H1 (cell line): ENCODE results near the gene PHRF1. TPM values are rescaled to one million over a fixed set of nuclear protein-coding genes. Genes with fewer than 3 reads are reported as not detected.

Experiments
- CBX5 ChIP-seq: fragments of 300-800, 300-1000 bp; sonication (generic); IDR thresholded peaks from 2 replicates; pipeline ENCODE4 v1.7.1; 2016; ENCODE audit warnings: antibody characterized with exemption, low read length, low read depth
- JUN ChIP-seq: IDR thresholded peaks from 2 replicates; pipeline ENCODE4 v1.6.1; 2011; ENCODE audit warnings: low read depth, mild to moderate bottlenecking, improper control_type of control experiment, low read length
- JUND ChIP-seq: IDR thresholded peaks from 2 replicates; pipeline ENCODE4 v1.6.1; 2011; ENCODE audit warnings: mild to moderate bottlenecking, improper control_type of control experiment, low read length
- KDM4A ChIP-seq: IDR thresholded peaks from one replicate; pipeline ENCODE4 v1.7.1; 2012; ENCODE audit warnings: low read depth, mild to moderate bottlenecking, moderate library complexity, low read length, inconsistent platforms; ENCODE audit not compliant: severe bottlenecking
- KDM5A ChIP-seq: fragments of 200-600 bp; IDR thresholded peaks from 2 replicates; pipeline ENCODE4 v1.7.1; 2012; ENCODE audit warnings: mild to moderate bottlenecking, low read length, inconsistent platforms, mixed read lengths
- MAFK ChIP-seq: IDR thresholded peaks from 2 replicates; pipeline ENCODE4 v1.6.1; 2012; ENCODE audit warnings: low read depth, mild to moderate bottlenecking, improper control_type of control experiment, low read length
- POLR2A ChIP-seq, 2 experiments: IDR thresholded peaks; 1 replicate in 1 of 2; 2 replicates in 1 of 2; pipeline ENCODE4 v1.6.1; 2011; ENCODE audit warnings: low read depth in 2 of 2, low read length in 2 of 2, mild to moderate bottlenecking in 2 of 2; ENCODE audit errors: control extremely low read depth in 1 of 2
- SAP30 ChIP-seq: fragments of 300-600 bp; sonication (generic); IDR thresholded peaks from 2 replicates; pipeline ENCODE4 v1.7.1; 2012; ENCODE audit warnings: low read length, moderate library complexity, mild to moderate bottlenecking, inconsistent platforms; ENCODE audit not compliant: insufficient read depth, insufficient replicate concordance
- SIRT6 ChIP-seq: IDR thresholded peaks from one replicate; pipeline ENCODE4 v1.7.1; 2012; ENCODE audit warnings: low read length, inconsistent platforms
- SIX5 ChIP-seq: IDR thresholded peaks from 2 replicates; pipeline ENCODE4 v1.6.1; 2011; ENCODE audit warnings: mild to moderate bottlenecking, low read depth, low read length
- SUZ12 ChIP-seq: fragments of 200-600 bp; sonication (generic); IDR thresholded peaks from 2 replicates; pipeline ENCODE4 v1.6.1; 2012; ENCODE audit warnings: mild to moderate bottlenecking, inconsistent platforms, low read length, moderate library complexity, mixed read lengths
- TEAD4 ChIP-seq: IDR thresholded peaks from 2 replicates; pipeline ENCODE4 v1.6.1; 2012; ENCODE audit warnings: low read depth, low read length, inconsistent platforms, mixed read lengths
- YY1 ChIP-seq: IDR thresholded peaks from 2 replicates; pipeline ENCODE4 v1.6.1; 2011; ENCODE audit warnings: low read depth, mild to moderate bottlenecking, low read length
- polyA plus RNA-seq, 7 experiments: library from polyadenylated mRNA; depleted of rRNA in 3 of 7; stranded (reverse) in 5 of 7; unstranded in 2 of 7; fragments of >200 nt in 5 of 7; fragments of 200-250 nt in 2 of 7; gene quantifications; 1 replicate in 5 of 7; 2 replicates in 1 of 7; 4 replicates in 1 of 7; pipeline versions ENCODE4 v1.2.1 to v1.2.3, GENCODE V29; 2011 to 2013; ENCODE audit warnings: missing spikeins in 2 of 7, mixed read lengths in 2 of 7
- total RNA-seq: library from RNA; stranded (reverse); fragmentation: NEBNext Ultra II Directional; extraction: Animal tissue kit (Norgen Biotek cat#: 25700); gene quantifications from 2 replicates; pipeline ENCODE4 v1.2.1, GENCODE V29; 2021
- TF ChIP-seq, protein P1 (sequence below): fragments of 300-600 bp; sonication (generic); IDR thresholded peaks from 2 replicates; pipeline ENCODE4 v1.7.1; 2012; ENCODE audit warnings: low read length, moderate library complexity, mild to moderate bottlenecking, inconsistent platforms; ENCODE audit not compliant: insufficient replicate concordance

The PHRF1 gene
- total and polyA plus RNA-seq, 2 of the 8 experiments (the other 6 are each of a cell fraction or from before 2014, with no cell fraction given), result 13.4 to 37.3 TPM

DNA sequence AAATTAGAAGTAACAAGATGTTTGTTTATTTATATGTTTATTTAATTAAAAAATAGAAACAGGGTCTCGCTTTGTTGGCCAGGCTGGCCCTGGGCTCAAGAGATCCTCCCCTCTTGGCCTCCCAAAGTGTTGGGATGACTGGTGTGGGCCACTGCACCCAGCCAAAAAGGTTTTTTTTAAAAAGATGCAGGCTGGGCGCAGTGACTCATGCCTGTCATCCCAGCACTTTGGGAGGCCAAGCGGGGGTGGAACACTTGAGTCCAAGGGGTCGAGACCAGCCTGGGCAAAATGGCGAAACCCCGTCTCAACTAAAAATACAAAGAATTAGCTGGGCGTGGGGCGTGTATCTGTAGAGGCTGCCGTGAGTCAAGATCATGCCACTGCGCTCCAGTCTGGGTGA is 74.2 kb downstream of the PHRF1 start (continued):
- TF ChIP-seq, protein P1, sequence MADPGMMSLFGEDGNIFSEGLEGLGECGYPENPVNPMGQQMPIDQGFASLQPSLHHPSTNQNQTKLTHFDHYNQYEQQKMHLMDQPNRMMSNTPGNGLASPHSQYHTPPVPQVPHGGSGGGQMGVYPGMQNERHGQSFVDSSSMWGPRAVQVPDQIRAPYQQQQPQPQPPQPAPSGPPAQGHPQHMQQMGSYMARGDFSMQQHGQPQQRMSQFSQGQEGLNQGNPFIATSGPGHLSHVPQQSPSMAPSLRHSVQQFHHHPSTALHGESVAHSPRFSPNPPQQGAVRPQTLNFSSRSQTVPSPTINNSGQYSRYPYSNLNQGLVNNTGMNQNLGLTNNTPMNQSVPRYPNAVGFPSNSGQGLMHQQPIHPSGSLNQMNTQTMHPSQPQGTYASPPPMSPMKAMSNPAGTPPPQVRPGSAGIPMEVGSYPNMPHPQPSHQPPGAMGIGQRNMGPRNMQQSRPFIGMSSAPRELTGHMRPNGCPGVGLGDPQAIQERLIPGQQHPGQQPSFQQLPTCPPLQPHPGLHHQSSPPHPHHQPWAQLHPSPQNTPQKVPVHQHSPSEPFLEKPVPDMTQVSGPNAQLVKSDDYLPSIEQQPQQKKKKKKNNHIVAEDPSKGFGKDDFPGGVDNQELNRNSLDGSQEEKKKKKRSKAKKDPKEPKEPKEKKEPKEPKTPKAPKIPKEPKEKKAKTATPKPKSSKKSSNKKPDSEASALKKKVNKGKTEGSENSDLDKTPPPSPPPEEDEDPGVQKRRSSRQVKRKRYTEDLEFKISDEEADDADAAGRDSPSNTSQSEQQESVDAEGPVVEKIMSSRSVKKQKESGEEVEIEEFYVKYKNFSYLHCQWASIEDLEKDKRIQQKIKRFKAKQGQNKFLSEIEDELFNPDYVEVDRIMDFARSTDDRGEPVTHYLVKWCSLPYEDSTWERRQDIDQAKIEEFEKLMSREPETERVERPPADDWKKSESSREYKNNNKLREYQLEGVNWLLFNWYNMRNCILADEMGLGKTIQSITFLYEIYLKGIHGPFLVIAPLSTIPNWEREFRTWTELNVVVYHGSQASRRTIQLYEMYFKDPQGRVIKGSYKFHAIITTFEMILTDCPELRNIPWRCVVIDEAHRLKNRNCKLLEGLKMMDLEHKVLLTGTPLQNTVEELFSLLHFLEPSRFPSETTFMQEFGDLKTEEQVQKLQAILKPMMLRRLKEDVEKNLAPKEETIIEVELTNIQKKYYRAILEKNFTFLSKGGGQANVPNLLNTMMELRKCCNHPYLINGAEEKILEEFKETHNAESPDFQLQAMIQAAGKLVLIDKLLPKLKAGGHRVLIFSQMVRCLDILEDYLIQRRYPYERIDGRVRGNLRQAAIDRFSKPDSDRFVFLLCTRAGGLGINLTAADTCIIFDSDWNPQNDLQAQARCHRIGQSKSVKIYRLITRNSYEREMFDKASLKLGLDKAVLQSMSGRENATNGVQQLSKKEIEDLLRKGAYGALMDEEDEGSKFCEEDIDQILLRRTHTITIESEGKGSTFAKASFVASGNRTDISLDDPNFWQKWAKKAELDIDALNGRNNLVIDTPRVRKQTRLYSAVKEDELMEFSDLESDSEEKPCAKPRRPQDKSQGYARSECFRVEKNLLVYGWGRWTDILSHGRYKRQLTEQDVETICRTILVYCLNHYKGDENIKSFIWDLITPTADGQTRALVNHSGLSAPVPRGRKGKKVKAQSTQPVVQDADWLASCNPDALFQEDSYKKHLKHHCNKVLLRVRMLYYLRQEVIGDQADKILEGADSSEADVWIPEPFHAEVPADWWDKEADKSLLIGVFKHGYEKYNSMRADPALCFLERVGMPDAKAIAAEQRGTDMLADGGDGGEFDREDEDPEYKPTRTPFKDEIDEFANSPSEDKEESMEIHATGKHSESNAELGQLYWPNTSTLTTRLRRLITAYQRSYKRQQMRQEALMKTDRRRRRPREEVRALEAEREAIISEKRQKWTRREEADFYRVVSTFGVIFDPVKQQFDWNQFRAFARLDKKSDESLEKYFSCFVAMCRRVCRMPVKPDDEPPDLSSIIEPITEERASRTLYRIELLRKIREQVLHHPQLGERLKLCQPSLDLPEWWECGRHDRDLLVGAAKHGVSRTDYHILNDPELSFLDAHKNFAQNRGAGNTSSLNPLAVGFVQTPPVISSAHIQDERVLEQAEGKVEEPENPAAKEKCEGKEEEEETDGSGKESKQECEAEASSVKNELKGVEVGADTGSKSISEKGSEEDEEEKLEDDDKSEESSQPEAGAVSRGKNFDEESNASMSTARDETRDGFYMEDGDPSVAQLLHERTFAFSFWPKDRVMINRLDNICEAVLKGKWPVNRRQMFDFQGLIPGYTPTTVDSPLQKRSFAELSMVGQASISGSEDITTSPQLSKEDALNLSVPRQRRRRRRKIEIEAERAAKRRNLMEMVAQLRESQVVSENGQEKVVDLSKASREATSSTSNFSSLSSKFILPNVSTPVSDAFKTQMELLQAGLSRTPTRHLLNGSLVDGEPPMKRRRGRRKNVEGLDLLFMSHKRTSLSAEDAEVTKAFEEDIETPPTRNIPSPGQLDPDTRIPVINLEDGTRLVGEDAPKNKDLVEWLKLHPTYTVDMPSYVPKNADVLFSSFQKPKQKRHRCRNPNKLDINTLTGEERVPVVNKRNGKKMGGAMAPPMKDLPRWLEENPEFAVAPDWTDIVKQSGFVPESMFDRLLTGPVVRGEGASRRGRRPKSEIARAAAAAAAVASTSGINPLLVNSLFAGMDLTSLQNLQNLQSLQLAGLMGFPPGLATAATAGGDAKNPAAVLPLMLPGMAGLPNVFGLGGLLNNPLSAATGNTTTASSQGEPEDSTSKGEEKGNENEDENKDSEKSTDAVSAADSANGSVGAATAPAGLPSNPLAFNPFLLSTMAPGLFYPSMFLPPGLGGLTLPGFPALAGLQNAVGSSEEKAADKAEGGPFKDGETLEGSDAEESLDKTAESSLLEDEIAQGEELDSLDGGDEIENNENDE, result no peak
- TF ChIP-seq YY1 (no peak), SAP30 (no peak), SIX5 (no peak), JUND (no peak), JUN (no peak), MAFK (no peak), KDM5A (no peak), CBX5 (no peak), SIRT6 (no peak), TEAD4 (no peak), KDM4A (no peak), SUZ12 (no peak), POLR2A (IDR thresholded peaks at IDR 0.05; ENCODE audit: control extremely low read depth in 1 of 2, low read depth in 2 of 2, low read length in 2 of 2) (no peak)
